Skin epidermis (tissue), 12 donors: Measurements from ENCODE around the gene CCDC112.

Source experiments
- H3K27ac ChIP-seq, 21 experiments: fragments of 200-600 bp; sonication (generic) in 11 of 21; one replicate each; pipeline ENCODE4 v1.5.0; 2020; ENCODE audit warnings: mild to moderate bottlenecking in 3 of 21, inconsistent platforms in 2 of 21, moderate library complexity in 2 of 21
- H3K4me3 ChIP-seq, 7 experiments: fragments of 200-600 bp; sonication (generic) in 2 of 7; one replicate each; pipeline ENCODE4 v1.5.0; 2020; ENCODE audit warnings: inconsistent platforms in 2 of 7, mild to moderate bottlenecking in 2 of 7, moderate library complexity in 1 of 7

CCDC112 gene

DNA sequence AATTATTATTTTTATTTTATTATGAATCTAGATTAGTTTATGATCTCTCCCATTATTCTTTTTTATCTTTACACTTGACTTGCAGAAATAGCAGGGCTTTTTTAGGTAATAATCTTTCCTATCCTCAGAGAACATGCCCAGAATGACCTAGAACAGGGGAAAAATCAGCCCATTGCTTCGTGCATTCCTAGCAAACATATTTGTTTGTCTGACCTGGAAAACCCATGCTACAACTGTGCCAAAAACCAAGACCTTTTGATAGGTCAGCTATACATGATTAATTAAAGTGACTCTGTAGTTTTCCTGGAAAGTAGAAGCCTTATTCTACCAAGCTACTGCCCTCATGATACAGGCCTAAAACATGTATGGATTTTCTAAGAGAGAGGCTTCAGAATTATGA, 24.1 kb upstream of the CCDC112 start:
- Histone ChIP-seq H3K4me3 (no peak overlapping the region), H3K27ac (peak overlapping the region in 1 of 21 experiments; percentile 30)

DNA sequence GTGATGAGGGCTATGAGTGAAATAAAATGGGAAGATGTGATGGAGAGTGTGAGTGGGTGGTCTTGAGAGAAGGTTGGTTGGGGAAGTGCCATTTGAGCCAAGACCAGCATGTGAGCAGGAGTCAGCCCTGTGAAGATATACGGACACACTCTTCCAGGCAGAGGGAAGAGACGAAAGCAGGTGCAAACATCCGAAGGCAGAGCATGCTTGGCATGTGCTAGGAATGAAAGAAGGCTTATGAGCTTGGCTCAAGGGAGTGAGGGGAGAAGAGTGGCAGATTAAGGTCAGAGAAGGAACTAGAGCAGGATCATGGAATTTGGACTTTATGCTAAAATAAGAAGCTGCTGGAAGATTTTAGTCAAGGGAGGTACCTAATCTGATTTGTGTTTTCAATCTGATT, 23.6 kb upstream of the CCDC112 start:
- Histone ChIP-seq H3K27ac (no peak overlapping the region), H3K4me3 (no peak overlapping the region)

DNA sequence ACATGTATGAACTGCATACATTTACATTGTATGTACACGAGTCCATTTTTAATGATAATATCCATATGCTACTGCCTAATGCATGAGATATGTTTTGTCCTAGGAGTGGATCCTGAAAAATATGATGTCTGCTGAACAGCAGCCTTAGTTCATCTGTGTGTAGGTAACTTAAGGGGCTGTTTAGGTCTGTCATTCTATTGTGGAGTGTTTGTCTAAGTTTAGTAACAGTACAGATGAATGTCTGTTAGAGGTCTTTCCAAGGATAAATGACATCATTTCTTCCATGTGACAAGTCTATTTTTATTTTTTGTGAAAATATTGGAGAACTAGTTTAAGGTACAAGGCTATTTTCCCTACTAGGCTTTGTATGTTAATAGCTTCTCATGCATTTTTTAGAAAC, 22.6 kb upstream of the CCDC112 start:
- Histone ChIP-seq H3K27ac (no peak overlapping the region), H3K4me3 (no peak overlapping the region)

DNA sequence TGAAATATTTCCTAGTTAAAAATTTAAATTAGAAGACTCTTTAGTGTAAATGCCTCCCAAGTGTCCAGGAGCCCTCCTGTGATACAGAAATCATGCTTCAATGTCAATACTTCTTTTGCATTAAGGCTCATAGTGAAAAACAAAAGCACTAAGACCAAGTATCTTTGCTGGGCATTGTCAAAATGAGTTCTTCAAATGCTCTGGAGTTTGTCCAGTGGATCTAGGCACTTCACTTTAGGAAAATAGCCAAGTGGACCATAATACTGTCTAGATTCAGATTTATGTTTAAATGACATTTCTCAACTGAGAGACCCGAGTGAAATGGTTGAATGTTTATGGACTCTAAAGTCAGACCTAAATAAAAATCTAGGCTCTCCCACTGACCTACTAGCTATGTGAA, 21.3 kb upstream of the CCDC112 start:
- H3K27ac ChIP-seq, result no peak overlapping the region

DNA sequence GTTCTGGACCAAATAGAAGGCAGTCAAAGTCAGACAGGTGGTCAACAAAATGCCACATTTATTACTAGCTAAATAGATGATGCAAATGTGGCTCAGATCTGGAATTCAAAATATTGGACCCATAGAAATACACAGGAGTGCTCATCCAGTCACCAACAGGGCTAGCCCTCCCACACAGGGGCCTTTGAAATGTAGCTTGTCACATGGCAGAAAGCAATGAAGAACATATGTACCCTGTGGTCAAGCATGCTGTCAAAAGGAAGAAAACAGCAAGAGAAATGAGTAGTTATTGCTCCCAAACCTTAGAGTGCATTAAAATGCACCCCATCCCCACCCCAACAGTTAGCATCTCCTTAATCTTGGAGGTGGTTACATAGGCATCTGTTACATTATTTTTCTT, 20.9 kb upstream of the CCDC112 start:
- Histone ChIP-seq H3K27ac (no peak overlapping the region), H3K4me3 (no peak overlapping the region)

More for the DNA sequence above, 21.3 kb upstream of the CCDC112 start:
- H3K4me3 ChIP-seq, result no peak overlapping the region

DNA sequence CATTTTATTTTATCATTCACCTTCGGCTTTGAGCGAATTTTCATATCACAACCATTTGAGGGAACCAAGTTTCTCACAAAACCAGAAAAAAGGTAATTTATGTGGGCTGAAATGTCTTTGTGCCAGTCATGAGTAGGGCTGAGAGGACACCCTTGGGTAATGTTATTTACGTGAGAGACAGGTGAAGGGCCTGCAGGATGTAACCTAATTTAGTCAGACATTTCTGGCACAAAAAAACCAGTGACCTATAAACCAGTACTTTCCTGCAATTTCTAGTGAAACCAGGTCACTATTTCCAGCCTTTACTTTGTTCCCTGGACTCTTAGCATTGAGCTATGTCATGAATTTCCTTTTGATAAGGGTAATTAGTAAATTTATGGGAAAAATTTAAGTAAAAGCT, 17.2 kb upstream of the CCDC112 start:
- no peak overlapping the region for H3K4me3 ChIP-seq
- no peak overlapping the region for H3K27ac ChIP-seq

DNA sequence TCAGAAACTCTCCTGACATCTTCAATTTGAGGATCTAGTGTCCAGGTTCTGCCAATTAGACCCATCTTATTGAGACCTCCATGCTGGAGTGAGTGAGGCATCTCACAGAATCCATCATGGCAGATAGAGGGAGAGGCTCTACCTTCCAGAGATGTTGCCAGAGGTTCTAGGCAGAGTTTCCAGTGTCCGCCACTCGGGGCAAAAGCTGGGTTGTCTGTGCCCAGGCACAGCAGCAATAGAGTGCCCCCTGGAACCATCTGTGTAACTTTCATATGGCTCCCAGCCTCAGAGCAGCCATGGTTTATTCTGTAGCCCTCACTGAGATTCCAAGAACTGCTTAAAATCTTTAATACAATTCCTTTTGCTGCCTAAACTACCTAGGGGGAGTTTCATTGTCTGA, 16.6 kb upstream of the CCDC112 start:
- H3K4me3 ChIP-seq, result no peak overlapping the region
- no peak overlapping the region for H3K27ac ChIP-seq

DNA sequence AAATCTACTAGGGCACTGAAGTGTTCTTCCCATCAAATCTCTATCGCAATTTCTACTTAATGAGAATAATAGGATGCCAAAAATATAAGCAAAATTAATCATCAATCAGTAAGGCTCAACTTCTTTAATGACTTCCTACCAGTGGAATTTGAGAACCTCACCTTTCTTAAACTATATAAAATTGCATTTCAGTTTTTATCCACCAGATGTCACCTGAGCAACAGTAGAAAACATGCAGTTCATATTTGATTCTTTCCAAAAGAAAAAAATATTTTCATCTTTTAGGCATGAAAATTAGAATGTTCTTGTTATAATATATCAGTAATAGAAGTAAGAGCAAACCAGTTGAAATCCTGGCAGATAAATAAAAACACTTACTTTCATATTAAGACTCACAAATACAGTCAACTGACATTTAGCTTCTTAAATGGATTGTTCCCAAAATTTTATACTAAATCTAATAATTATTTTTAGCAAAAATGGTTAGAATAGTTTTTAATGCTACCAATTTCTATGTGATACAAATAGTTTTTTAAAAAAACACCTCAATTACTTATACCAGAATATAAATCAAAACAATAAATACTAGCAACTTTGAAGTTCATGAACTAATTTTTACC, 13.4 kb upstream of the CCDC112 start:
- Histone ChIP-seq H3K4me3 (no peak overlapping the region), H3K27ac (no peak overlapping the region)

DNA sequence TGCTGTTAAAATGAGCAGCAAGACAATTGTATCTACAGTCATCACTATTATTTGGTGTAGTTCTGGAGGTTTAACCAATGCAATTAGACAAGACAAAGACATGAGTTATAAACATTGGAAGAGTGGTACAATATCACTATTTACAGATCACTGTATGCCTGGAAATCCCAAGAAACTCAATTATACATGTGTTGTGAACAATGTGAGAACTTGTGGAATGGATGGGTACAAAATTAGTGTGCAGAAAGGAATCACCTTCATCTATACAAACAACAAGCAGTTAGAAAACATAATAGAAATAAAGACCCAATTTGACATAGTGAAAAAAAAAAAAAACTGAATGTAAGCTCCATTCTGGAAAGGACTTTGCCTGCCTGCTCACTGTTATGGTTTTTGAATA, 12.4 kb upstream of the CCDC112 start:
- no peak overlapping the region for H3K27ac ChIP-seq
- no peak overlapping the region for H3K4me3 ChIP-seq

DNA sequence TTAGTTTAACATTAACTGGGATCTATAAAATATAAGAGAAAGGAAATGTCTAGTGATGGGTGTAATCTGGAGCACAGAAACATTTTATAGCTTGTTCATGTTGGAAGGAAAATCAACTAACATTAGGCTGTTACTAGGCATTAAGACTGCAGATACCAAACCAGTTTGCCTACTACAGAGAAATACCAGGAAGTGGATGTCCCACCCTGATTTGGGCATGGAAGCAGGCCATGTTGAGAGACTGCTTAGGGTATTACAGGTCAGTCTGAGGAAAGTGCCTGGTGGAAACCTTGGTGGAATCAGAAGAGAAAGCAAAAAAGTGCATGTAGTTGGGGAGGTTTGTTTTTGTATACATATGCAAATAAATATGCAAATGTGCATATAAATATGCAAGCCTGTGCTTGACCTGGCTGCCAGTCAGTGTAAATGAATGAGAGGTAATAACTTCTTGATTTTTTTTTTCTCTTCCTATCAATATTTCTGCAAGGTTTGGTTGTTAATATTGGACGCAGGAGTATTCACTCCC, 9.6 kb upstream of the CCDC112 start:
- no peak overlapping the region for H3K4me3 ChIP-seq
- no peak overlapping the region for H3K27ac ChIP-seq

DNA sequence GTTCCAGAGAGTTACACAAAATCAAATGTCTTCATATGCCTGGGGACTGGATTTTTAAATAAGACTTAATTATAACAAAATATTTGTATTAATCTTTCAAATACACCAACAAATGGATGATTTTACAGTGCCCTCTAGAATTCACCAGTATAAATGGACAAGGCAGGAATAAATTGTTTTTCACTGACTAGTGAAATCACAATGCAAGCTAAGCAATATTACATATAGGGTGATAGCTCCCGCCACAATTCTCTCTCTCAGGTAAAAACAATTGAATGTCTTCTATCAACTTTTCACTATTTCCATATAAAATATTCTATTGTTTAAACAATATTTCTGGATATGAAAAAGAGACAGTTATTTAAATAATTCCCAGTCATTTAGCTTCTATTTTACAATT, 8.0 kb upstream of the CCDC112 start:
- no peak overlapping the region for H3K4me3 ChIP-seq
- H3K27ac ChIP-seq, result no peak overlapping the region

DNA sequence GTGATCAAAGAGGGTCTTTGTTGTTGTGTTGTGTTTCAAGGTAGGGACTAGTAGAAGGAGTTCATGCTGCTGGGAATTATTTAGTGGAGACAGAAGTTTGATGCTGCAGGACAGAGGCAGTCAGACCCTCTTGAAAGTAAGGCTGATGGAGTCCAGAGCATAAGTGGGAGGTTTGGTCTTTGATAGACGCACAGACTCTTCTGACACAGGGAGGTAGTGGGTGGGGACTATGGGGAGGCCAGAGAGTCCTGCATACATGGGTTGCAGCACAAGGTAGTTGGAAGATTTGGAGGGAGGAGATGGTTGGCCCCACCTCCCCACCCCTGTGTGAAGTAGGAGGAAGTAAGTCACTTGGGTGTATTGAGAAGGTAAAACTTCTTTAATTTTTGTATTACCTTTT, 2.4 kb upstream of the CCDC112 start:
- H3K4me3 ChIP-seq, result no peak overlapping the region
- no peak overlapping the region for H3K27ac ChIP-seq

DNA sequence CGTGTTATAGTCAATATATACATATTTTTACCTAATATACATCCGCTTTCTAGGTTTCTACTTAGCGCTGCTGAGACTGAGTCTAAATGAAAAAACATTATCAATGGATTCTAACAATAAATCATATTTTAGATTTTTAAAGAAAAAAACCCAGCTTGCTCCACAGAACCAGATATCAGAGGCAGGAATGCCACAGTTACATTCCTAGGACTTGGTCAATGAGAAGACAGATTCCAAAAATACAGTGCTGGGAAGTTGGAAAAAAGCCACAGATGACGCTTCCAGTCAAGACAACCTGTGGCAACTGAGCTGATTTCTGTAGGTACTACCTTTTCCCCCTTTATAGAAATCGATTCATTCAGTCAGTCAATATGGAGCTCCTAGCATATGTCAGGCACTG, 577 bp upstream of the CCDC112 start:
- H3K4me3 ChIP-seq, result peak overlapping the region in 6 of 7 experiments; percentile 65 to 91 (median 78)
- no peak overlapping the region for H3K27ac ChIP-seq

DNA sequence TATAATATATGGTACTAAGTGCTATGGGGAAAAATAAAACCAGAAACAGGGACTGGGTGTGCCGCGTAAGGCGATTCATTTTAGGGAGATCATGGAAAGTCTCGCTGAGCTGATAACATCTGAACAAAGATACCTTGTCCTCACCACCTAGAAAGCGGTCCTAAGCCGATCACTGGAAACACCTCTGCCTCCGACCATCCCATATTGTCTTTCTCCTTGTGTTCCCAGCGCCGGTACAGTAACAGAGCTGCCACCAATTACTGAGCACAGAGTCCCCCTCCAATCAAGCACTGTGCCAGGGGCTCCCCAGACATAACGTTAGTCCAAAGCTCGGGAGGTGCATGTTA, 704 bp downstream of the CCDC112 start:
- Histone ChIP-seq H3K27ac (peak overlapping the region in 13 of 21 experiments; percentile 12 to 79 (median 69)), H3K4me3 (peak overlapping the region; percentile 65 to 91 (median 80))

DNA sequence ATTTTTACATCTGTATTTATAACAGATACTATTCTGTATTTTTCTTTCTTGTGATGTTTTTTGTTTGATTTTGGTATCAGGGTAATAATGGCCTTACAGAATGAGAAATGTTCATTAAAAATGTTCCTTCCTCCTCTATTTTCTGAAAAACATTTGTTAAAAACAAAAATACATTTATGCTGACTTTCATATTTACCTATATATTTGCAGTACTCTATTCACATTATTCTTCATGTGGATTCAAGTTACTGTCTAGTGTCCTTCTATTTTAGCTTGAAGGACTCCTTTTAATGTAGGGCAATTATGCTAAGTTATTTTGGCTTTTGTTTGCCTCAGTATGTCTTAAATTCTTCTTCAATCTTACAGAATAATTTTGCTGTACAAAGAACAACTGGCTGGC, 5.1 kb downstream of the CCDC112 start:
- no peak overlapping the region for H3K4me3 ChIP-seq
- no peak overlapping the region for H3K27ac ChIP-seq

DNA sequence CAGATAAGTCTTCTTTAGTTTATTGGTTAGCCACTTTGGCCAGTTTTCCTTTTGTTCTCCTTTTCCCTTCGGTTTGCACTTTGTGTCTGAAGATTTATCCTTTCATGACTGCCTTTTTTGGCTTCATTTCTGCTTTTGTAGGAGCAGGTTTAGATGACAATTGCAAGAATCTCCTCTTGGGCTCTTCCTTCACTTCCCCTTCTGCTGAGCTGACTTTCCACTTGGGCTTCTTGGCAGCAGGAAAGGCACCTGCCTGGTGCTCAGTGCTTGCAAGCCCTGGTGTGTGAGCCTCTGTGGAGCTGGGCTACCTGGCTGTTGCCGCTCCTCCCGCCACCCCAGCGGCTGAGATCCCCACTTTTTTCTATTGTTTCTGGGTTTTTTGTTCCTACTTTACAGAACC, 7.3 kb downstream of the CCDC112 start:
- no peak overlapping the region for H3K27ac ChIP-seq

DNA sequence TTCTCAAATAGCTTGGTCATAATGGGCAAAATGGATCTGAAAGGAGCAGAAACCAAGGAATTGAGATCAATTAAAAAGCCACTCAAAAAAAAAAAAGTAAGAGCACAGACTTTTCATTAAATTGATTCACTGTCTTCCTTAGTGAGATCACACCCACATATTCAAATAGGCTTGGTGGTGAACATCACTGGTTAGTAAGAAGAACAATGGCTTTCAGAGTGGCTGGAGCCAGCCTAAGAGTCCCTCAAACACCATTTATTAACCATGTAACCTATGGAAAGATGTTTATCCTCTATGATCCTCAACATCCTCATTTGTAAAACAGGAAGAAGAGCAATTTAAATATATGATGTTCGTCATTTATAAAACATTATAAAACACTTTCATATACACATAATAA, 12.4 kb downstream of the CCDC112 start:
- no peak overlapping the region for H3K27ac ChIP-seq
- H3K4me3 ChIP-seq, result no peak overlapping the region

More for the DNA sequence above, 7.3 kb downstream of the CCDC112 start:
- H3K4me3 ChIP-seq, result no peak overlapping the region

DNA sequence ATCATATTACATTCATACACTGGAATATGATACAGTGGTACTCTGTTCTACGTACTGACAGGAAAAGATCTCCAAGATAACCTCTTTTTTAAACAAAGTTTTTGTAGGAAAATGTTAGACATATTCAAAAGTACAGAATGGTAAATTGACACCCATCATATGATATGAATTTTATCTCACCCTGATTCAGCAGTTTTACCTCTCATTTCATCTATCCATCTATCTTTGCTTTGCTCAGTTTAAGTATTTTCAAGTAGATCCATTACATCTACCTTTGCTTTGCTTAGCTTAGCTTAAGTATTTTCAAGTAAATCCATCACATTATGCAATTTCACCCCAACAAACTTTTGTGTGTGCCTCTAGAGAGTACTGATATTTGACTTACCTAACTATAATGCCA, 14.3 kb downstream of the CCDC112 start:
- Histone ChIP-seq H3K27ac (no peak overlapping the region), H3K4me3 (no peak overlapping the region)

DNA sequence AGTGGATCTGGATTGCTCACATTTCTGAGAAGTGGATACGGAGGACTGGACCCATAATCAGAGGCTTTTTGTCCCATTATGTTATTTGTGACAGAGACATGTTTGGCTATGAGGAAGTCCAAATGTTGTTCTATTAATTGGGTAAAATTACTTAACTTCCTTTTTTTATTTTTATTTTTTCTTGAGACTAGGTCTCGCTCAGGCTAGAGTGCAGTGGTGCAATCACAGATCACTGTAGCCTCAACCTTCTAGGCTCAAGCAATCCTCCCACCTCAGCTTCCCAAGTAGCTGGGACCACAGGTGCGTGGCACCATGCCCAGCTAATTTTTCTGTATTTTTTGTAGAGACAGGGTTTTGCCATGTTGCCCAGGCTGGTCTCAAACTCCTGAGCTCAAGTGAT, 21.9 kb downstream of the CCDC112 start:
- Histone ChIP-seq H3K4me3 (no peak overlapping the region), H3K27ac (no peak overlapping the region)

DNA sequence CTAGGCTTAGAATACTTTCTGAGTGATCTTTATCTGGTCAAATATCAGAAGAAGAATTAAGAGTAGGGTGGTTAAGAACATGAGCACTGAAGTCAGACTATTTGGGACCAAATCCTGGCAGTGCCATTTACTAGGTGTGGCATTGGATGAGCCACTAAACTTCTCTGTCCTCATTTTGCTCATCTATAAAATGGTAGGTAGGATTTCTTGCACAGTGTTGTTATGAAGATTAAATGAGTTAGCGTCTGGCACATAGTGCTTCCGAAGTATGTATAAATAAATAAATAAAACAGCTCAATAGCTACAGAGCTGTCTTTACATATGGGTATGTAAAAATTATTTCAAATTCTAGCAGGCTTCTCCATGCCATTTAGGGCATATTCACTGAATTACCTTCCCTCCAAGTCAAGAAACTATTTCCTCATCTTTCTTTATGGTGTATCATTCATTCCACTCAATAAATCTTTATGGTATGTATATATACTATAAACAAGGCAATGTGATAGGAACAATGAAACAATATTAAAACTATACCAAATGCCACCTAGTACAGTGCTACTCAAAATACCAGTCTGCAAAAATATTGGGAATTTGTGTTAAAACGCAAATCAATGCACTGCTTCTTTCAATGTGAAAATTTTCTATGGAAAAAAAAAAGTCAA, 24.0 kb downstream of the CCDC112 start:
- H3K4me3 ChIP-seq, result no peak overlapping the region
- no peak overlapping the region for H3K27ac ChIP-seq

DNA sequence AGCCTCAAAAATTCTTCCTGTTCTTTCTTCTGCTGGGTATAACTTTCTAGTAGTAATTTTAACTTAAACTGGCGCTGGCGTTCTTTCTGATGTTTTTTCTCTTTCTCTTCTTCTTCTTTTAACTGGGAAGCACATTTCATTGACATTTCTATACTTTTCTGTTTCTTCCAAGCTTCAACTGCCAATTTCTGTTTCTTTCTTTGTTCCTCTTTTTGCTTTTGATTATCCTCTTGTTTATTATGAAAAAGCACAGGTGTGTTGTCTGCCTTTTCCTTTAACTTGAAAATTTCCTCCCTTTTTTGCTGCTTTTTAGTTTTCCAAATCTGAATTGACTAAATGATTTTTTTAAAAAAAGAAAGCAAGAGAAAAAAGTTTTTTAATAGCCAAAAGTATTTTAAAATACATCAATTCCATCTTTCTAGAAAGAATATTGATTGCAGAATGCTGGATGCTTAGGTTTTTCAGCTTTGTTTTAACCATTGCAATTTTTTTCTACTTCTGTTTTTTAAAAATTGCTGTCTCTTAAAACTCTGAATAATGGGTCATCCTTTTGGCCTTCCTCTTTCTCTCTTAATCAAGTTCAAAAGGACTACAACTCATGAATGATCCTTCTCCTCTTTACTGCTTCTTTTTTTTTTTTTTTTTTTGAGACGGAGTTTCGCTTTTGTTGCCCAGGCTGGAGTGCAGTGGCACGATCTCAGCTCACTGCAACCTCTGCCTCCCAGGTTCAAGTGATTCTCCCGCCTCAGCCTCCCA, 25.0 kb downstream of the CCDC112 start:
- H3K27ac ChIP-seq, result no peak overlapping the region
- H3K4me3 ChIP-seq, result no peak overlapping the region
